DND-41 (cell line): ENCODE data around the gene B4GALT5.
"Not testable (repeated sequence)": the region's sequence is repeated elsewhere in the genome, so short reads cannot be mapped to it uniquely, and the experiment has no call there.

Source experiments
- ATAC-seq: fragments of 200-7000 bp; cut with Tn5 transposase; 3 replicates; pipeline ENCODE4 v1.9.1; 2021; ENCODE audit warnings: low read depth; ENCODE audit not compliant: insufficient read depth
- DNase-seq: peaks from one replicate; pipeline ENCODE4 v3.0.0-alpha.2; 2020
- H2AFZ ChIP-seq: 2 replicates; pipeline ENCODE4 v1.6.0; 2012; ENCODE audit warnings: low read depth, low read length
- H3K27ac ChIP-seq: 2 replicates; pipeline ENCODE4 v1.5.1; 2012; ENCODE audit warnings: low read length, inconsistent platforms
- H3K27me3 ChIP-seq: fragments of 200-600 bp; sonication (generic); 2 replicates; pipeline ENCODE4 v1.6.0; 2012; ENCODE audit warnings: low read length, mild to moderate bottlenecking, inconsistent platforms; ENCODE audit not compliant: insufficient read depth, poor library complexity
- H3K36me3 ChIP-seq: 2 replicates; pipeline ENCODE4 v1.5.1; 2012; ENCODE audit warnings: low read length, inconsistent platforms; ENCODE audit not compliant: insufficient read depth
- H3K4me1 ChIP-seq: 2 replicates; pipeline ENCODE4 v1.5.1; 2012; ENCODE audit warnings: mild to moderate bottlenecking, low read length; ENCODE audit not compliant: insufficient read depth
- H3K4me2 ChIP-seq: 2 replicates; pipeline ENCODE4 v1.6.0; 2012; ENCODE audit warnings: mild to moderate bottlenecking, moderate library complexity, low read length, inconsistent platforms; ENCODE audit not compliant: insufficient read depth
- H3K4me3 ChIP-seq, 2 experiments: fragments of 200-600 bp in 1 of 2; shearing (Covaris generic) in 1 of 2; 2 replicates each; pipeline ENCODE4 v1.5.1; 2012 to 2016; ENCODE audit warnings: inconsistent platforms in 2 of 2, low read length in 2 of 2, mild to moderate bottlenecking in 2 of 2, low read depth in 1 of 2, moderate library complexity in 1 of 2
- H3K79me2 ChIP-seq: 2 replicates; pipeline ENCODE4 v1.6.0; 2012; ENCODE audit warnings: low read length, inconsistent platforms; ENCODE audit not compliant: insufficient read depth
- H3K9ac ChIP-seq: 2 replicates; pipeline ENCODE4 v1.6.0; 2012; ENCODE audit warnings: low read depth, mild to moderate bottlenecking, inconsistent platforms, low read length, moderate library complexity
- H3K9me3 ChIP-seq: 2 replicates; pipeline ENCODE4 v1.5.1; 2012; ENCODE audit warnings: low read length, moderate library complexity, mild to moderate bottlenecking, inconsistent platforms; ENCODE audit not compliant: insufficient read depth, severe bottlenecking
- H4K20me1 ChIP-seq: 2 replicates; pipeline ENCODE4 v1.6.0; 2012; ENCODE audit warnings: low read length; ENCODE audit not compliant: insufficient read depth
- CTCF ChIP-seq: IDR thresholded peaks from 2 replicates; pipeline ENCODE4 v1.5.1; 2012; ENCODE audit warnings: borderline replicate concordance, low read length, moderate library complexity, mild to moderate bottlenecking; ENCODE audit not compliant: poor library complexity, severe bottlenecking; ENCODE audit errors: extremely low read depth
- EZH2 ChIP-seq: IDR thresholded peaks from 3 replicates; pipeline ENCODE4 v1.6.1; 2012; ENCODE audit warnings: borderline replicate concordance, low read depth, mild to moderate bottlenecking, moderate library complexity, low read length, inconsistent platforms; ENCODE audit not compliant: severe bottlenecking

The B4GALT5 gene

GRCh38 chr20:49725694-49726093, 12.0 kb upstream of the B4GALT5 start:
- no peaks in the 10 kb centered on the region for H3K9me3 ChIP-seq
- H3K4me2 ChIP-seq, result no peak overlapping the region
- DNase-seq (no peak), ATAC-seq (no peak)
- no peaks in the 10 kb centered on the region for H3K79me2 ChIP-seq
- no peaks in the 10 kb centered on the region; the same call in 1 of the 2 replicates for H4K20me1 ChIP-seq
- H3K36me3 ChIP-seq, result no peaks in the 10 kb centered on the region
- no peak overlapping the region for H3K4me3 ChIP-seq
- no peak overlapping the region for H3K27ac ChIP-seq
- H3K4me1 ChIP-seq, result peaks cover 5% of the 10 kb centered on the region
- no peak overlapping the region for H2AFZ ChIP-seq
- H3K27me3 ChIP-seq, result peaks cover 6% of the 10 kb centered on the region
- no peak overlapping the region for H3K9ac ChIP-seq
- no peak for TF ChIP-seq EZH2
- no peak for TF ChIP-seq CTCF

GRCh38 chr20:49725224-49725606, 11.5 kb upstream of the B4GALT5 start:
- H3K36me3 ChIP-seq, ATAC-seq, H3K4me2 ChIP-seq, H3K4me3 ChIP-seq, H3K27me3 ChIP-seq, DNase-seq, H3K27ac ChIP-seq, H3K9ac ChIP-seq, H3K4me1 ChIP-seq, H3K9me3 ChIP-seq, H4K20me1 ChIP-seq, H3K79me2 ChIP-seq: not testable (repeated sequence)
- H2AFZ ChIP-seq, result 0 out of 2 replicates have a peak overlapping the region, but pooled peaks have one; percentile 33

GRCh38 chr20:49724408-49725223, 10.9 kb upstream of the B4GALT5 start:
- DNase-seq (peak; percentile 53), ATAC-seq (peak; percentile 87)
- Histone ChIP-seq H3K4me3 (no peak overlapping the region), H3K9me3 (no peaks in the 10 kb centered on the region), H3K27me3 (peaks cover 4% of the 10 kb centered on the region), H3K9ac (no peak overlapping the region), H3K4me2 (no peak overlapping the region), H3K79me2 (no peaks in the 10 kb centered on the region), H2AFZ (0 out of 2 replicates have a peak overlapping the region, but pooled peaks have one; percentile 33), H4K20me1 (no peaks in the 10 kb centered on the region; the same call in 1 of the 2 replicates), H3K27ac (no peak overlapping the region), H3K4me1 (peaks cover 5% of the 10 kb centered on the region), H3K36me3 (no peaks in the 10 kb centered on the region)
- no peak for TF ChIP-seq EZH2
- no peak for TF ChIP-seq CTCF

GRCh38 chr20:49723758-49724157, 10.1 kb upstream of the B4GALT5 start:
- H3K4me1 ChIP-seq, DNase-seq, H3K27ac ChIP-seq, H3K4me3 ChIP-seq, H3K36me3 ChIP-seq, H4K20me1 ChIP-seq, ATAC-seq, H3K9me3 ChIP-seq, H3K27me3 ChIP-seq, H2AFZ ChIP-seq, H3K9ac ChIP-seq, H3K79me2 ChIP-seq, H3K4me2 ChIP-seq: not testable (repeated sequence)

- not testable (repeated sequence) for H3K4me2 ChIP-seq, H3K27me3 ChIP-seq, DNase-seq, ATAC-seq, H3K36me3 ChIP-seq, H3K4me3 ChIP-seq, H3K27ac ChIP-seq, H3K79me2 ChIP-seq, H3K9me3 ChIP-seq, H3K9ac ChIP-seq, H3K4me1 ChIP-seq, H4K20me1 ChIP-seq, H2AFZ ChIP-seq
These were observed 7.6 kb upstream of the B4GALT5 start for GRCh38 chr20:49721326-49721725.
